SK-N-SH treated with all-trans-retinoic acid at 6 μM for 48 hours (cell line): ENCODE data around the gene RNF215.

Experiments
- ATAC-seq: fragments of 200-7000 bp; cut with Tn5 transposase; 3 replicates; pipeline ENCODE4 v1.9.1; 2020; ENCODE audit warnings: mild to moderate bottlenecking, moderate library complexity
- ARNTL ChIP-seq: fragments of 450-650 bp; formaldehyde crosslinking; IDR thresholded peaks from 2 replicates; pipeline ENCODE4 v1.5.0; 2020; ENCODE audit warnings: low read depth, mild to moderate bottlenecking, moderate library complexity, borderline replicate concordance
- CREB5 ChIP-seq: fragments of 250-450 bp; sonication (Bioruptor Pico); IDR thresholded peaks from 2 replicates; pipeline ENCODE4 v1.5.1; 2020; ENCODE audit warnings: low read depth, mild to moderate bottlenecking, moderate library complexity
- CSDC2 ChIP-seq: fragments of 250-450 bp; sonication (Bioruptor Pico); IDR thresholded peaks from 2 replicates; pipeline ENCODE4 v1.5.0; 2020; ENCODE audit warnings: mild to moderate bottlenecking, moderate library complexity
- CSRNP3 ChIP-seq: fragments of 250-450 bp; sonication (Bioruptor Pico); IDR thresholded peaks from 2 replicates; pipeline ENCODE4 v1.5.1; 2021; ENCODE audit warnings: mild to moderate bottlenecking, moderate library complexity
- ESRRG ChIP-seq: fragments of 250-450 bp; sonication (Bioruptor Pico); IDR thresholded peaks from 2 replicates; pipeline ENCODE4 v1.6.1; 2021; ENCODE audit warnings: mild to moderate bottlenecking
- GLIS3 ChIP-seq: fragments of 250-450 bp; sonication (Bioruptor Pico); IDR thresholded peaks from 2 replicates; pipeline ENCODE4 v1.5.0; 2020; ENCODE audit warnings: mild to moderate bottlenecking, moderate library complexity
- ISL1 ChIP-seq: fragments of 250-450 bp; sonication (Bioruptor Pico); IDR thresholded peaks from 2 replicates; pipeline ENCODE4 v2.1.2; 2022; ENCODE audit warnings: mild to moderate bottlenecking, moderate library complexity
- OSR1 ChIP-seq: fragments of 250-450 bp; sonication (Bioruptor Pico); IDR thresholded peaks from 2 replicates; pipeline ENCODE4 v1.8.0; 2022; ENCODE audit warnings: moderate library complexity, mild to moderate bottlenecking, inconsistent platforms
- PATZ1 ChIP-seq: fragments of 250-450 bp; sonication (Bioruptor Pico); IDR thresholded peaks from 2 replicates; pipeline ENCODE4 v1.8.0; 2020; ENCODE audit warnings: mild to moderate bottlenecking, moderate library complexity, borderline replicate concordance
- POU6F1 ChIP-seq: fragments of 250-450 bp; sonication (Bioruptor Pico); IDR thresholded peaks from 2 replicates; pipeline ENCODE4 v1.8.0; 2021; ENCODE audit warnings: low read depth, mild to moderate bottlenecking, moderate library complexity, borderline replicate concordance
- PPARA ChIP-seq: fragments of 250-450 bp; sonication (Bioruptor Pico); IDR thresholded peaks from 2 replicates; pipeline ENCODE4 v1.5.0; 2020; ENCODE audit warnings: mild to moderate bottlenecking, borderline replicate concordance
- RARB ChIP-seq: fragments of 250-450 bp; sonication (Bioruptor Pico); IDR thresholded peaks from 2 replicates; pipeline ENCODE4 v1.8.0; 2021; ENCODE audit warnings: mild to moderate bottlenecking, moderate library complexity
- SNAI2 ChIP-seq: fragments of 250-450 bp; sonication (Bioruptor Pico); IDR thresholded peaks from 2 replicates; pipeline ENCODE4 v1.5.0; 2020; ENCODE audit warnings: mild to moderate bottlenecking, moderate library complexity
- TCF4 ChIP-seq: fragments of 250-450 bp; sonication (Bioruptor Pico); IDR thresholded peaks from 2 replicates; pipeline ENCODE4 v1.8.0; 2021; ENCODE audit warnings: mild to moderate bottlenecking, moderate library complexity, borderline replicate concordance
- TOX ChIP-seq: fragments of 250-450 bp; sonication (Bioruptor Pico); IDR thresholded peaks from 2 replicates; pipeline ENCODE4 v1.8.0; 2021; ENCODE audit warnings: mild to moderate bottlenecking, moderate library complexity, borderline replicate concordance
- ZC3H10 ChIP-seq: fragments of 250-450 bp; sonication (Bioruptor Pico); IDR thresholded peaks from 2 replicates; pipeline ENCODE4 v1.5.1; 2021; ENCODE audit warnings: mild to moderate bottlenecking, moderate library complexity
- ZFP30 ChIP-seq: fragments of 450-650 bp; formaldehyde crosslinking; IDR thresholded peaks from 2 replicates; pipeline ENCODE4 v1.5.0; 2022; ENCODE audit warnings: mild to moderate bottlenecking, moderate library complexity
- ZNF565 ChIP-seq: fragments of 450-650 bp; formaldehyde crosslinking; conservative IDR thresholded peaks from 2 replicates; pipeline ENCODE4 v1.5.0; 2020; ENCODE audit warnings: low read depth, mild to moderate bottlenecking, moderate library complexity
- ZNF70 ChIP-seq: fragments of 450-650 bp; formaldehyde crosslinking; IDR thresholded peaks from 2 replicates; pipeline ENCODE4 v1.5.0; 2020; ENCODE audit warnings: mild to moderate bottlenecking, moderate library complexity
- ZNF8 ChIP-seq: fragments of 450-650 bp; formaldehyde crosslinking; IDR thresholded peaks from 2 replicates; pipeline ENCODE4 v1.5.0; 2020; ENCODE audit warnings: mild to moderate bottlenecking, moderate library complexity

Gene RNF215

GRCh38 chr22:30373331-30374325, 13.6 kb downstream of the RNF215 start:
- ATAC-seq, result no peak; the same call in 1 of the 3 replicates
- TF ChIP-seq ZC3H10 (CRISPR knock-in tag) (no peak), CSDC2 (CRISPR knock-in tag) (no peak), CREB5 (CRISPR knock-in tag) (no peak), ZNF70 (CRISPR knock-in tag) (no peak), ISL1 (CRISPR knock-in tag) (no peak), PATZ1 (CRISPR knock-in tag) (no peak), CSRNP3 (CRISPR knock-in tag) (no peak), ZFP30 (CRISPR knock-in tag) (no peak), SNAI2 (CRISPR knock-in tag) (no peak), PPARA (no peak), ZNF8 (CRISPR knock-in tag) (no peak), ARNTL (no peak), GLIS3 (CRISPR knock-in tag) (no peak), TOX (CRISPR knock-in tag) (no peak), TCF4 (CRISPR knock-in tag) (no peak), ZNF565 (no peak), OSR1 (CRISPR knock-in tag) (no peak)

GRCh38 chr22:30372915-30373314, 14.3 kb downstream of the RNF215 start:
- no peak for ATAC-seq
- TF ChIP-seq ZNF565, result no peak
- TF ChIP-seq ISL1 (CRISPR knock-in tag), result no peak
- no peak for TF ChIP-seq ZNF8 (CRISPR knock-in tag)
- no peak for TF ChIP-seq ESRRG
- no peak for TF ChIP-seq TCF4 (CRISPR knock-in tag)
- TF ChIP-seq ARNTL, result no peak
- TF ChIP-seq PATZ1 (CRISPR knock-in tag), result no peak
- TF ChIP-seq GLIS3 (CRISPR knock-in tag), result no peak
- TF ChIP-seq ZFP30 (CRISPR knock-in tag), result no peak
- no peak for TF ChIP-seq CSRNP3 (CRISPR knock-in tag)
- no peak for TF ChIP-seq RARB

GRCh38 chr22:30371981-30372380, 15.2 kb downstream of the RNF215 start:
- no peak; the same call in 2 of the 3 replicates for ATAC-seq
- TF ChIP-seq ZNF8 (CRISPR knock-in tag) (no peak), ZC3H10 (CRISPR knock-in tag) (no peak), PPARA (no peak), OSR1 (CRISPR knock-in tag) (no peak), PATZ1 (CRISPR knock-in tag) (no peak), POU6F1 (CRISPR knock-in tag) (no peak), TOX (CRISPR knock-in tag) (no peak), RARB (no peak), TCF4 (CRISPR knock-in tag) (no peak), CSDC2 (CRISPR knock-in tag) (no peak), ZNF70 (CRISPR knock-in tag) (no peak), ZNF565 (no peak)
